Measurements from ENCODE around the gene IER3. TPM values are rescaled to one million over a fixed set of nuclear protein-coding genes. Genes with fewer than 3 reads are reported as not detected.
A peak's percentile ranks its signal among the peaks of the same experiment; 100 is the strongest.

The IER3 gene
- total and polyA plus RNA-seq, 2 of the 13 experiments (the other 11 are each of a cell fraction or from before 2014, with no cell fraction given), result 51.1 to 131 TPM

GRCh38 chr6:30763618-30764489 lies 19.5 kb upstream of the IER3 start (continued):
- peak; percentile 45 for TF ChIP-seq ZNF574 (CRISPR knock-in tag; IDR thresholded peaks at IDR 0.05)
- TF ChIP-seq ZFX (CRISPR knock-in tag; IDR thresholded peaks at IDR 0.05; ENCODE audit: low read depth), result peak; percentile 48
- TF ChIP-seq HOXA9 (CRISPR knock-in tag; IDR thresholded peaks at IDR 0.05; ENCODE audit: borderline replicate concordance), result no peak
- peak; percentile 50; the same call in 1 of the 2 replicates for TF ChIP-seq ATF1 (CRISPR knock-in tag; IDR thresholded peaks at IDR 0.05)
- 0 out of 2 replicates have a peak, but pooled peaks have one; percentile 64 for TF ChIP-seq ZFP82 (CRISPR knock-in tag; IDR thresholded peaks at IDR 0.05; ENCODE audit: borderline replicate concordance)
- TF ChIP-seq ZEB1 (IDR thresholded peaks at IDR 0.05; ENCODE audit: insufficient replicate concordance, low read depth), result peak; percentile 87
- TF ChIP-seq SSRP1 (CRISPR knock-in tag; IDR thresholded peaks at IDR 0.05), result peak; percentile 99; the same call in 1 of the 2 replicates
- TF ChIP-seq ZNF891 (CRISPR knock-in tag; IDR thresholded peaks at IDR 0.05), result peak; percentile 82; the same call in 1 of the 2 replicates
- peak; percentile 77 for TF ChIP-seq ATF2 (CRISPR knock-in tag; IDR thresholded peaks at IDR 0.05)
- peak; percentile 72 for TF ChIP-seq ZNF580 (CRISPR knock-in tag; IDR thresholded peaks at IDR 0.05; ENCODE audit: borderline replicate concordance, low read depth)
- TF ChIP-seq SPEN (CRISPR knock-in tag; IDR thresholded peaks at IDR 0.05; ENCODE audit: low read depth), result peak; percentile 63; the same call in 1 of the 2 replicates
- peak; percentile 56; the same call in 1 of the 2 replicates for TF ChIP-seq ZNF362 (CRISPR knock-in tag; IDR thresholded peaks at IDR 0.05; ENCODE audit: borderline replicate concordance)
- TF ChIP-seq ZBTB3 (CRISPR knock-in tag; IDR thresholded peaks at IDR 0.05; ENCODE audit: borderline replicate concordance, low read depth), result 0 out of 2 replicates have a peak, but pooled peaks have one; percentile 42
- TF ChIP-seq CSRNP1 (CRISPR knock-in tag; IDR thresholded peaks at IDR 0.05), result peak; percentile 76; the same call in 1 of the 2 replicates
- peak; percentile 63; the same call in 1 of the 2 replicates for TF ChIP-seq NFRKB (IDR thresholded peaks at IDR 0.05)
- TF ChIP-seq SP4 (CRISPR knock-in tag; IDR thresholded peaks at IDR 0.05), result peak; percentile 68
- TF ChIP-seq HOXA5 (CRISPR knock-in tag; IDR thresholded peaks at IDR 0.05), result peak; percentile 74
- TF ChIP-seq JDP2 (CRISPR knock-in tag; IDR thresholded peaks at IDR 0.05; ENCODE audit: borderline replicate concordance), result peak; percentile 36; the same call in 1 of the 2 replicates
- peak; percentile 54; the same call in 1 of the 2 replicates for TF ChIP-seq ZNF784 (CRISPR knock-in tag; IDR thresholded peaks at IDR 0.05; ENCODE audit: borderline replicate concordance)
- TF ChIP-seq ZNF776 (CRISPR knock-in tag; IDR thresholded peaks at IDR 0.05), result no peak
